ENCODE data around the gene HUS1B. TPM values are rescaled to one million over a fixed set of nuclear protein-coding genes. Genes with fewer than 3 reads are reported as not detected.

The HUS1B gene
- total RNA-seq, 1 experiment from 2014 or later = 0.71 TPM

GRCh38 chr6:703552-703951 lies 46.7 kb upstream of the HUS1B start:
- H3K36me3 Mint-ChIP-seq (ENCODE audit: insufficient read depth, unreplicated experiment) = no peaks in the 10 kb centered on the region
- BruUV-seq (replicated peaks) = no TSS peak
- peaks cover 38% of the 10 kb centered on the region for H3K27me3 Mint-ChIP-seq (ENCODE audit: unreplicated experiment)
- H3K9me3 Mint-ChIP-seq (ENCODE audit: low read depth, unreplicated experiment) = no peaks in the 10 kb centered on the region
- no peak overlapping the region for H3K27ac Mint-ChIP-seq (ENCODE audit: unreplicated experiment)
- CTCF ChIA-PET = no interaction called here
- TF ChIP-seq CTCF (IDR thresholded peaks at IDR 0.05; ENCODE audit: unreplicated experiment) = no peak
- intact Hi-C loops (cut with micrococcal nuclease; ENCODE audit: unreplicated experiment) = no loop called here
- H3K4me1 Mint-ChIP-seq (ENCODE audit: low read depth, unreplicated experiment) = no peaks in the 10 kb centered on the region
- no peak overlapping the region for H3K4me3 Mint-ChIP-seq (ENCODE audit: low read depth, unreplicated experiment)
- DNase-seq = no peak

- Mint-ChIP-seq H3K27ac (ENCODE audit: unreplicated experiment) (no peak overlapping the region), H3K27me3 (ENCODE audit: unreplicated experiment) (peaks cover 27% of the 10 kb centered on the region), H3K36me3 (ENCODE audit: insufficient read depth, unreplicated experiment) (no peaks in the 10 kb centered on the region), H3K4me3 (ENCODE audit: low read depth, unreplicated experiment) (no peak overlapping the region), H3K4me1 (ENCODE audit: low read depth, unreplicated experiment) (no peaks in the 10 kb centered on the region), H3K9me3 (ENCODE audit: low read depth, unreplicated experiment) (no peaks in the 10 kb centered on the region)
- BruUV-seq (replicated peaks) = no TSS peak
- intact Hi-C loops (cut with micrococcal nuclease; ENCODE audit: unreplicated experiment) = no loop called here
- TF ChIP-seq CTCF (IDR thresholded peaks at IDR 0.05; ENCODE audit: unreplicated experiment) = no peak
- DNase-seq = no peak
- CTCF ChIA-PET = no interaction called here
Observed at GRCh38 chr6:701700-702479, 45.0 kb upstream of the HUS1B start.

- no peaks in the 10 kb centered on the region for H3K4me1 Mint-ChIP-seq (ENCODE audit: low read depth, unreplicated experiment)
- no peaks in the 10 kb centered on the region for H3K36me3 Mint-ChIP-seq (ENCODE audit: insufficient read depth, unreplicated experiment)
- no peak for TF ChIP-seq CTCF (IDR thresholded peaks at IDR 0.05; ENCODE audit: unreplicated experiment)
- CTCF ChIA-PET = no interaction called here
- DNase-seq = no peak
- BruUV-seq (replicated peaks) = no TSS peak
- H3K9me3 Mint-ChIP-seq (ENCODE audit: low read depth, unreplicated experiment) = no peaks in the 10 kb centered on the region
- peaks cover 28% of the 10 kb centered on the region for H3K27me3 Mint-ChIP-seq (ENCODE audit: unreplicated experiment)
- intact Hi-C loops (cut with micrococcal nuclease; ENCODE audit: unreplicated experiment) = no loop called here
- H3K4me3 Mint-ChIP-seq (ENCODE audit: low read depth, unreplicated experiment) = no peak overlapping the region
- no peak overlapping the region for H3K27ac Mint-ChIP-seq (ENCODE audit: unreplicated experiment)
Observed at GRCh38 chr6:701215-701614, 44.3 kb upstream of the HUS1B start.

- no peak overlapping the region for H3K4me3 Mint-ChIP-seq (ENCODE audit: low read depth, unreplicated experiment)
- no peaks in the 10 kb centered on the region for H3K9me3 Mint-ChIP-seq (ENCODE audit: low read depth, unreplicated experiment)
- TF ChIP-seq CTCF (IDR thresholded peaks at IDR 0.05; ENCODE audit: unreplicated experiment) = no peak
- H3K27ac Mint-ChIP-seq (ENCODE audit: unreplicated experiment) = no peak overlapping the region
- CTCF ChIA-PET = interaction anchor here (0.6 kb wide), 1 partner anchor 312 kb away, joined by 3 read pairs; no protein-coding TSS in a partner anchor
- intact Hi-C loops (cut with micrococcal nuclease; ENCODE audit: unreplicated experiment) = no loop called here
- no peaks in the 10 kb centered on the region for H3K36me3 Mint-ChIP-seq (ENCODE audit: insufficient read depth, unreplicated experiment)
- no peaks in the 10 kb centered on the region for H3K4me1 Mint-ChIP-seq (ENCODE audit: low read depth, unreplicated experiment)
- no TSS peak for BruUV-seq (replicated peaks)
- no peak for DNase-seq
- peaks cover 35% of the 10 kb centered on the region for H3K27me3 Mint-ChIP-seq (ENCODE audit: unreplicated experiment)
Observed at GRCh38 chr6:700490-700889, 43.6 kb upstream of the HUS1B start.

All from Calu3 (cell line).